DND-41 (cell line): ENCODE data around the gene HELQ.

Experiments used
- ATAC-seq: fragments of 200-7000 bp; cut with Tn5 transposase; 3 replicates; pipeline ENCODE4 v1.9.1; 2021; ENCODE audit warnings: low read depth; ENCODE audit not compliant: insufficient read depth
- DNase-seq: peaks from one replicate; pipeline ENCODE4 v3.0.0-alpha.2; 2020
- H2AFZ ChIP-seq: 2 replicates; pipeline ENCODE4 v1.6.0; 2012; ENCODE audit warnings: low read depth, low read length
- H3K27ac ChIP-seq: 2 replicates; pipeline ENCODE4 v1.5.1; 2012; ENCODE audit warnings: low read length, inconsistent platforms
- H3K27me3 ChIP-seq: fragments of 200-600 bp; sonication (generic); 2 replicates; pipeline ENCODE4 v1.6.0; 2012; ENCODE audit warnings: low read length, mild to moderate bottlenecking, inconsistent platforms; ENCODE audit not compliant: insufficient read depth, poor library complexity
- H3K36me3 ChIP-seq: 2 replicates; pipeline ENCODE4 v1.5.1; 2012; ENCODE audit warnings: low read length, inconsistent platforms; ENCODE audit not compliant: insufficient read depth
- H3K4me1 ChIP-seq: 2 replicates; pipeline ENCODE4 v1.5.1; 2012; ENCODE audit warnings: mild to moderate bottlenecking, low read length; ENCODE audit not compliant: insufficient read depth
- H3K4me2 ChIP-seq: 2 replicates; pipeline ENCODE4 v1.6.0; 2012; ENCODE audit warnings: mild to moderate bottlenecking, moderate library complexity, low read length, inconsistent platforms; ENCODE audit not compliant: insufficient read depth
- H3K4me3 ChIP-seq, 2 experiments: fragments of 200-600 bp in 1 of 2; shearing (Covaris generic) in 1 of 2; 2 replicates each; pipeline ENCODE4 v1.5.1; 2012 to 2016; ENCODE audit warnings: inconsistent platforms in 2 of 2, low read length in 2 of 2, mild to moderate bottlenecking in 2 of 2, low read depth in 1 of 2, moderate library complexity in 1 of 2
- H3K79me2 ChIP-seq: 2 replicates; pipeline ENCODE4 v1.6.0; 2012; ENCODE audit warnings: low read length, inconsistent platforms; ENCODE audit not compliant: insufficient read depth
- H3K9ac ChIP-seq: 2 replicates; pipeline ENCODE4 v1.6.0; 2012; ENCODE audit warnings: low read depth, mild to moderate bottlenecking, inconsistent platforms, low read length, moderate library complexity
- H3K9me3 ChIP-seq: 2 replicates; pipeline ENCODE4 v1.5.1; 2012; ENCODE audit warnings: low read length, moderate library complexity, mild to moderate bottlenecking, inconsistent platforms; ENCODE audit not compliant: insufficient read depth, severe bottlenecking
- H4K20me1 ChIP-seq: 2 replicates; pipeline ENCODE4 v1.6.0; 2012; ENCODE audit warnings: low read length; ENCODE audit not compliant: insufficient read depth
- CTCF ChIP-seq: IDR thresholded peaks from 2 replicates; pipeline ENCODE4 v1.5.1; 2012; ENCODE audit warnings: borderline replicate concordance, low read length, moderate library complexity, mild to moderate bottlenecking; ENCODE audit not compliant: poor library complexity, severe bottlenecking; ENCODE audit errors: extremely low read depth
- EZH2 ChIP-seq: IDR thresholded peaks from 3 replicates; pipeline ENCODE4 v1.6.1; 2012; ENCODE audit warnings: borderline replicate concordance, low read depth, mild to moderate bottlenecking, moderate library complexity, low read length, inconsistent platforms; ENCODE audit not compliant: severe bottlenecking

The HELQ gene

GRCh38 chr4:83390944-83391343, 64.7 kb downstream of the HELQ start:
- Histone ChIP-seq H3K79me2 (no peaks in the 10 kb centered on the region), H3K27ac (no peak overlapping the region), H3K27me3 (no peaks in the 10 kb centered on the region), H3K4me2 (no peak overlapping the region), H3K4me1 (peaks cover 15% of the 10 kb centered on the region), H4K20me1 (no peaks in the 10 kb centered on the region), H3K9me3 (no peaks in the 10 kb centered on the region), H3K4me3 (no peak overlapping the region), H2AFZ (no peak overlapping the region), H3K36me3 (no peaks in the 10 kb centered on the region), H3K9ac (no peak overlapping the region)
- no peak for ATAC-seq
- TF ChIP-seq CTCF (no peak), EZH2 (no peak)
- DNase-seq: no peak

- H3K4me1 ChIP-seq: peaks cover 15% of the 10 kb centered on the region
- no peak overlapping the region for H2AFZ ChIP-seq
- no peak overlapping the region for H3K4me3 ChIP-seq
- no peaks in the 10 kb centered on the region for H3K27me3 ChIP-seq
- H3K9me3 ChIP-seq: no peaks in the 10 kb centered on the region
- H3K79me2 ChIP-seq: no peaks in the 10 kb centered on the region
- no peak for TF ChIP-seq EZH2
- no peak for TF ChIP-seq CTCF
- H4K20me1 ChIP-seq: no peaks in the 10 kb centered on the region
- H3K27ac ChIP-seq: no peak overlapping the region
- DNase-seq (no peak), ATAC-seq (no peak)
- H3K36me3 ChIP-seq: no peaks in the 10 kb centered on the region
- H3K4me2 ChIP-seq: no peak overlapping the region
- H3K9ac ChIP-seq: no peak overlapping the region
These were observed 65.7 kb downstream of the HELQ start for GRCh38 chr4:83389756-83390505.

- H3K9ac ChIP-seq: no peak overlapping the region
- peaks cover 15% of the 10 kb centered on the region for H3K4me1 ChIP-seq
- ATAC-seq: no peak
- no peak overlapping the region for H3K4me2 ChIP-seq
- no peaks in the 10 kb centered on the region for H3K79me2 ChIP-seq
- DNase-seq: no peak
- peak overlapping the region; percentile 61; the same call in 1 of the 2 replicates for H2AFZ ChIP-seq
- no peaks in the 10 kb centered on the region for H3K27me3 ChIP-seq
- H4K20me1 ChIP-seq: no peaks in the 10 kb centered on the region
- no peak overlapping the region for H3K27ac ChIP-seq
- H3K36me3 ChIP-seq: no peaks in the 10 kb centered on the region
- TF ChIP-seq CTCF (no peak), EZH2 (no peak)
- H3K9me3 ChIP-seq: no peaks in the 10 kb centered on the region
- no peak overlapping the region for H3K4me3 ChIP-seq
These were observed 66.4 kb downstream of the HELQ start for GRCh38 chr4:83389037-83389720.
